GM12878 (cell line): ENCODE results near the gene ZSCAN20. TPM values are rescaled to one million over a fixed set of nuclear protein-coding genes. Genes with fewer than 3 reads are reported as not detected.

Experiments used
- ATAC-seq: fragments of 200-7000 bp; cut with Tn5 transposase; 3 replicates; pipeline ENCODE4 v1.9.1; 2020; ENCODE audit warnings: mild to moderate bottlenecking, moderate library complexity
- BruUV-seq: library from RNA; stranded (reverse); fragments of 400-500 nt; replicated peaks from 2 replicates; lab custom pipeline; 2021; lab: Mats Ljungman, UMichigan
- CTCF ChIA-PET: fragments of 300-600 bp; sonication (Branson Sonifier 250); formaldehyde crosslinking; extraction: SDS; loops from one replicate; lab custom pipeline; 2021; ENCODE audit warnings: inconsistent platforms; lab: Yijun Ruan, JAX
- POLR2A ChIA-PET: fragments of 350-600 bp; formaldehyde crosslinking; extraction: SDS; loops from one replicate; lab custom pipeline; 2021; ENCODE audit warnings: inconsistent platforms; lab: Charles Lee
- RAD21 ChIA-PET: fragments of 300-600 bp; sonication (Branson Sonifier 250); formaldehyde crosslinking; loops from one replicate; lab custom pipeline; 2023; ENCODE audit warnings: antibody characterized with exemption; ENCODE audit not compliant: unreplicated experiment; lab: Charles Lee
- SMC1A ChIA-PET: fragments of 300-600 bp; sonication (Branson Sonifier 250); formaldehyde crosslinking; loops from one replicate; lab custom pipeline; 2023; ENCODE audit not compliant: unreplicated experiment, uncharacterized antibody; lab: Charles Lee
- DNase-seq: peaks from one replicate; pipeline ENCODE4 v3.0.0-alpha.2; 2011; ENCODE audit warnings: low read depth, low spot score
- FAIRE-seq: peaks from 3 replicates; lab custom pipeline; 2011; peaks lifted over from hg19 to GRCh38; lab: Jason Lieb, UNC
- H2AFZ ChIP-seq: 2 replicates; pipeline ENCODE4 v1.6.0; 2011; ENCODE audit warnings: low read depth, low read length, control low read depth; ENCODE audit not compliant: control insufficient read depth
- H3K27ac ChIP-seq: 2 replicates; pipeline ENCODE4 v1.5.1; 2011; ENCODE audit warnings: control low read depth; ENCODE audit not compliant: control insufficient read depth, insufficient read depth
- H3K27me3 ChIP-seq, 2 experiments: replicated peaks in 1 of 2; 2 replicates each; pipeline versions ENCODE4 v1.6.0 to v1.6.1; 2011; ENCODE audit warnings: low read length in 1 of 2; ENCODE audit not compliant: control insufficient read depth in 2 of 2, insufficient read depth in 2 of 2
- H3K36me3 ChIP-seq, 2 experiments: 2 replicates each; pipeline ENCODE4 v1.5.1; 2011; ENCODE audit warnings: low read length in 1 of 2; ENCODE audit not compliant: control insufficient read depth in 2 of 2, insufficient read depth in 2 of 2
- H3K4me1 ChIP-seq: 2 replicates; pipeline ENCODE4 v1.6.1; 2011; ENCODE audit warnings: mild to moderate bottlenecking, low read length, moderate library complexity, mixed read lengths; ENCODE audit not compliant: control insufficient read depth, insufficient read depth
- H3K4me2 ChIP-seq: 2 replicates; pipeline ENCODE4 v1.6.0; 2011; ENCODE audit warnings: control low read depth; ENCODE audit not compliant: control insufficient read depth, insufficient read depth
- H3K4me3 ChIP-seq: fragments of 200-600 bp; sonication (generic); 2 replicates; pipeline ENCODE4 v1.5.1; 2016
- H3K79me2 ChIP-seq: 2 replicates; pipeline ENCODE4 v1.6.0; 2011; ENCODE audit warnings: low read length; ENCODE audit not compliant: control insufficient read depth, insufficient read depth
- H3K9ac ChIP-seq: 2 replicates; pipeline ENCODE4 v1.8.0; 2011; ENCODE audit warnings: low read length, control low read depth, mixed read lengths; ENCODE audit not compliant: control insufficient read depth, insufficient read depth
- H3K9me3 ChIP-seq: replicated peaks from 3 replicates; pipeline ENCODE4 v1.5.1; 2011; ENCODE audit warnings: mild to moderate bottlenecking, low read length; ENCODE audit not compliant: control insufficient read depth, insufficient read depth
- H4K20me1 ChIP-seq: 2 replicates; pipeline ENCODE4 v1.6.0; 2011; ENCODE audit not compliant: control insufficient read depth, insufficient read depth
- KDM1A ChIP-seq: fragments of 200-600 bp; sonication (generic); IDR thresholded peaks from 2 replicates; pipeline ENCODE4 v1.6.1; 2016; ENCODE audit warnings: borderline replicate concordance
- POLR2A ChIP-seq: IDR thresholded peaks from 2 replicates; pipeline ENCODE4 v1.6.1; 2011; ENCODE audit warnings: low read depth, mild to moderate bottlenecking, low read length
- TBL1XR1 ChIP-seq: IDR thresholded peaks from 2 replicates; pipeline ENCODE4 v1.6.1; 2012; ENCODE audit warnings: low read depth, low read length, improper control_type of control experiment
- WGBS: methylation state at CpG from one replicate; pipeline ENCODE4 v1.1.6; 2016; ENCODE audit warnings: low lambda C conversion rate; ENCODE audit not compliant: insufficient replicate concordance, insufficient coverage; ENCODE audit errors: missing lambda C conversion rate; 5-methylcytosine and 5-hydroxymethylcytosine counted together
- in situ Hi-C: fragments of 300-500 bp; cut with MboI; formaldehyde crosslinking; loops from 9 replicates; pipeline ENCODE4 v1.14.3; 2018; ENCODE audit warnings: mixed read lengths
- intact Hi-C: fragments of 100-400 bp; cut with micrococcal nuclease; formaldehyde crosslinking; loops from one replicate; pipeline ENCODE4 v1.14.2; 2022; ENCODE audit not compliant: unreplicated experiment
- polyA plus RNA-seq, 11 experiments: library from polyadenylated mRNA; depleted of rRNA in 4 of 11; unstranded in 6 of 11; stranded (reverse) in 5 of 11; fragments of >200 nt; fragmentation: Nextera tagmentation in 4 of 11; fragmentation: Illumina TruSeq in 1 of 11; extraction: Ambion mirVana in 4 of 11; extraction: Trizol in 1 of 11; gene quantifications; 1 replicate in 1 of 11; 2 replicates in 10 of 11; pipeline versions ENCODE4 v1.2.1 to v1.2.3, GENCODE V29; 2011 to 2016; ENCODE audit warnings: inconsistent platforms in 2 of 11, missing spikeins in 2 of 11, low read depth in 1 of 11
- total RNA-seq, 4 experiments: library from RNA; depleted of rRNA in 3 of 4; stranded (reverse); fragments of >200 nt in 3 of 4; fragmentation: Illumina TruSeq in 1 of 4; extraction: Trizol in 1 of 4; gene quantifications; 2 replicates each; pipeline versions ENCODE4 v1.2.1 to v1.2.3, GENCODE V29; 2013 to 2021
- TF ChIP-seq, protein P1 (sequence below): IDR thresholded peaks from 2 replicates; pipeline ENCODE4 v1.6.1; 2012; ENCODE audit warnings: low read depth, low read length, improper control_type of control experiment
- TF ChIP-seq, protein P2 (sequence below): fragments of 450-650 bp; conservative IDR thresholded peaks from 2 replicates; pipeline ENCODE4 v1.6.1; 2017; ENCODE audit warnings: mild to moderate bottlenecking, moderate library complexity
- TF ChIP-seq, protein P3 (sequence below): fragments of 450-650 bp; IDR thresholded peaks from 2 replicates; pipeline ENCODE4 v1.6.1; 2017; ENCODE audit warnings: antibody characterized with exemption, mild to moderate bottlenecking, moderate library complexity

Gene ZSCAN20
- total and polyA plus RNA-seq, 10 of the 15 experiments (the other 5 are each of a cell fraction or from before 2014, with no cell fraction given), result 0.35 to 5.1 (median 2.4) TPM

DNA sequence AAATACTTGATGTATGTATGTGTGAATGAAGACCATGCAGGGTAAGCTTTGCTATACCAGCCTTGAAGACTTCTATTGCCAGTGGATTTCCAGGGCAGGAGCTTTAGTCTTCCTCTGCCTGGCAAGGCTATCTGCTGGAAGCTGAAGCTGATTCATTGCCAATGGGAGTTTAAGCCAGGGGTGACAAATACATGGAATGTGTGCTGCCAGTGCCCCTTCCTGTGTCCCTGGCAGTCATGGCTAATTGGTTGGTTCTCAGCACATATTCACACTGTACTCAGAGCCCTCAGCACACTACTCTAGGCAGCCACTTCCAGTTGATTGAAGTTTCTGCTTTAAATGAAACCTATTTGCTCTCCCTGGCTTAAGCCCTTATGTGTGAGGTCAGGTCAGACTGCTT is 1.5 kb downstream of the ZSCAN20 start (continued):
- TF ChIP-seq, protein P1, sequence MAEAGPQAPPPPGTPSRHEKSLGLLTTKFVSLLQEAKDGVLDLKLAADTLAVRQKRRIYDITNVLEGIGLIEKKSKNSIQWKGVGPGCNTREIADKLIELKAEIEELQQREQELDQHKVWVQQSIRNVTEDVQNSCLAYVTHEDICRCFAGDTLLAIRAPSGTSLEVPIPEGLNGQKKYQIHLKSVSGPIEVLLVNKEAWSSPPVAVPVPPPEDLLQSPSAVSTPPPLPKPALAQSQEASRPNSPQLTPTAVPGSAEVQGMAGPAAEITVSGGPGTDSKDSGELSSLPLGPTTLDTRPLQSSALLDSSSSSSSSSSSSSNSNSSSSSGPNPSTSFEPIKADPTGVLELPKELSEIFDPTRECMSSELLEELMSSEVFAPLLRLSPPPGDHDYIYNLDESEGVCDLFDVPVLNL, result no peak

DNA sequence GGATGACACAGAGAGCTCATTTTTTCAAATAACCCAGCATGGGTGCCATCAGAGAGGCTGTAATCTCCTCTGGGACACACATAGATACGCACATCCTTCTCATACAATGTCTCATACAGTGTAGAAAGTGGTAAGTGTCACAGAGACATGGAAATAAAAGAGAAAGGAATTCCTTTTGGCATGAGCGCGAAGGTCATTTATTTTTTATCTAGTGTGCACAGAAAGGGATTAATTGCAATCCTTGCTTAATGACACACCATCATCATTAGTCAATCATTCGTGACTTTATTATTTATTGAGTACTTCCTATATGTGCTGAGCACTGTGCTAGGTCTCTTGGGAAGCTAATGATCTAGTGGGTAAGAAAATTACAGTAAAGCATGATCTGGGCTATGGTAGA is 5.0 kb downstream of the ZSCAN20 start:
- ChIA-PET RAD21 (no interaction called here), POLR2A (no interaction called here), SMC1A (interaction anchor here (0.9 to 1.5 kb wide), 2 partner anchors 10 to 17 kb away, joined by 3 to 4 read pairs; no protein-coding TSS in a partner anchor), CTCF (interaction anchor here (1.3 kb wide), 2 partner anchors 136 to 382 kb away, joined by 3 read pairs; no protein-coding TSS in a partner anchor)
- in situ Hi-C loops (no loop called here), intact Hi-C loops (no loop called here)
- Histone ChIP-seq H3K36me3 (peaks cover 3 to 10% of the 10 kb centered on the region in 2 experiments), H3K27me3 (no peaks in the 10 kb centered on the region), H3K4me1 (0 out of 2 replicates have a peak, but pooled peaks cover 4% of the 10 kb centered on the region), H2AFZ (no peak overlapping the region), H3K79me2 (peaks cover 8% of the 10 kb centered on the region), H3K4me3 (no peak overlapping the region), H4K20me1 (no peaks in the 10 kb centered on the region), H3K9me3 (no peaks in the 10 kb centered on the region), H3K4me2 (no peak overlapping the region), H3K9ac (no peak overlapping the region), H3K27ac (no peak overlapping the region)
- WGBS, result 71% methylated on average over 4 of the region's 4 CpGs
- no peak for ATAC-seq
- no peak for FAIRE-seq
- no peak for DNase-seq
- BruUV-seq, result no TSS peak
- TF ChIP-seq KDM1A (no peak), TBL1XR1 (no peak), POLR2A (no peak)
- TF ChIP-seq, protein P2, sequence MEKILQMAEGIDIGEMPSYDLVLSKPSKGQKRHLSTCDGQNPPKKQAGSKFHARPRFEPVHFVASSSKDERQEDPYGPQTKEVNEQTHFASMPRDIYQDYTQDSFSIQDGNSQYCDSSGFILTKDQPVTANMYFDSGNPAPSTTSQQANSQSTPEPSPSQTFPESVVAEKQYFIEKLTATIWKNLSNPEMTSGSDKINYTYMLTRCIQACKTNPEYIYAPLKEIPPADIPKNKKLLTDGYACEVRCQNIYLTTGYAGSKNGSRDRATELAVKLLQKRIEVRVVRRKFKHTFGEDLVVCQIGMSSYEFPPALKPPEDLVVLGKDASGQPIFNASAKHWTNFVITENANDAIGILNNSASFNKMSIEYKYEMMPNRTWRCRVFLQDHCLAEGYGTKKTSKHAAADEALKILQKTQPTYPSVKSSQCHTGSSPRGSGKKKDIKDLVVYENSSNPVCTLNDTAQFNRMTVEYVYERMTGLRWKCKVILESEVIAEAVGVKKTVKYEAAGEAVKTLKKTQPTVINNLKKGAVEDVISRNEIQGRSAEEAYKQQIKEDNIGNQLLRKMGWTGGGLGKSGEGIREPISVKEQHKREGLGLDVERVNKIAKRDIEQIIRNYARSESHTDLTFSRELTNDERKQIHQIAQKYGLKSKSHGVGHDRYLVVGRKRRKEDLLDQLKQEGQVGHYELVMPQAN, result no peak
- TF ChIP-seq, protein P3, sequence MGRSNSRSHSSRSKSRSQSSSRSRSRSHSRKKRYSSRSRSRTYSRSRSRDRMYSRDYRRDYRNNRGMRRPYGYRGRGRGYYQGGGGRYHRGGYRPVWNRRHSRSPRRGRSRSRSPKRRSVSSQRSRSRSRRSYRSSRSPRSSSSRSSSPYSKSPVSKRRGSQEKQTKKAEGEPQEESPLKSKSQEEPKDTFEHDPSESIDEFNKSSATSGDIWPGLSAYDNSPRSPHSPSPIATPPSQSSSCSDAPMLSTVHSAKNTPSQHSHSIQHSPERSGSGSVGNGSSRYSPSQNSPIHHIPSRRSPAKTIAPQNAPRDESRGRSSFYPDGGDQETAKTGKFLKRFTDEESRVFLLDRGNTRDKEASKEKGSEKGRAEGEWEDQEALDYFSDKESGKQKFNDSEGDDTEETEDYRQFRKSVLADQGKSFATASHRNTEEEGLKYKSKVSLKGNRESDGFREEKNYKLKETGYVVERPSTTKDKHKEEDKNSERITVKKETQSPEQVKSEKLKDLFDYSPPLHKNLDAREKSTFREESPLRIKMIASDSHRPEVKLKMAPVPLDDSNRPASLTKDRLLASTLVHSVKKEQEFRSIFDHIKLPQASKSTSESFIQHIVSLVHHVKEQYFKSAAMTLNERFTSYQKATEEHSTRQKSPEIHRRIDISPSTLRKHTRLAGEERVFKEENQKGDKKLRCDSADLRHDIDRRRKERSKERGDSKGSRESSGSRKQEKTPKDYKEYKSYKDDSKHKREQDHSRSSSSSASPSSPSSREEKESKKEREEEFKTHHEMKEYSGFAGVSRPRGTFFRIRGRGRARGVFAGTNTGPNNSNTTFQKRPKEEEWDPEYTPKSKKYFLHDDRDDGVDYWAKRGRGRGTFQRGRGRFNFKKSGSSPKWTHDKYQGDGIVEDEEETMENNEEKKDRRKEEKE, result no peak
